HL-60/S4 treated with retinoic acid at 250 ng/mL for 4 days and 3 days (cell line): ENCODE results near the gene NCK2.

Experiments used
- in situ Hi-C: fragments of 300-500 bp; cut with MboI; formaldehyde crosslinking; loops from 2 replicates; pipeline ENCODE4 v1.7.0; 2022; ENCODE audit warnings: low sequenced_read_pairs

Gene NCK2

DNA sequence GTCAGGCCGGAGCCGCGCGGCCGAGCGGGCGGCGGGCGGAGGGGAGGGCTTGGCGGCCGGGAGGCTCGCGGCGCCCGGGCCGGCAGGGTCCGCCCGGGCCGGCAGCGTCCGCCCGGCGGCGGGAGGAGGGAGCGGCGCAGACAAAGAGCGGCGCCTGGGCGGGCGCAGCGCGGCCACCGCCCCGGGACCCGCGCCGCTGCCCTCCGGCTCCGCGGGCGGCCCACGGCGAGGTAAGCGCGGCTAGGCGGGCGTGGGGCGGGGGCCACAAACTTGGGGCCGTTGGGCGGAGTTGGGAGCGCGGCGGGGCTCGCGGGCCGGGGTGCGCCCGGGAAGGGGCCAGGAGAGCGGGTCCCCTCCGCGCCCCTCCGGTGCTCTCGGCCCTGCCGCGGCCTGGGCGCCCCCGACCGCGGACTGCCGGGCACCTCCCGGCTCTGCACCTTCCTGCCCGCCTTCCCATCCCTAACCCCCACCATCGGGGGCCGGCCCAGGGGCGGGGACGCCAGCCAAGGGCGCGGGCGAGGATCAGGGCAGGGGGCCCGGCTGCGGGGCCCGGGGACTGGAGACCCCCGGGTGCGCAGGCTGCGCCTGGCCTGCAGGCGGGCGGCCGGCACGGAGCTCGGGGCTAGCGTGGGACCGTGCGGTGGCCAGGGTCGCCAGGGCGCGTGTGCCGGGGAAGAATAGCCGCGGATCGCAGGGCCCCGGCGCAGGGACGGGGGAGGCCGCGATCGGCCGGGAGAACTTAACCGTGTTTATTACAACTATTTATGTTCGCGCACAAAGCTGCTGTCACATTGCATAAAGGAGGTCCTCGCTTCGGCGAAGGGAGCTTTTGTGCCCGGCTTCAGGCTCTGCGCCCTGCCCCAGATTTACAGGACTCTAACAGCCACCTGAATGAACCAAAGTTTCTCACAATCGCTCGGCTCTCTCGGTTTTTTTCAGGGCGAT, at the start of gene NCK2:
TSS of gene NCK2 (plus strand) at position 4 of the 945 bp plus-strand sequence. CDS start 110,152 bp downstream, outside the sequence.
- in situ Hi-C loops: no loop called here

DNA sequence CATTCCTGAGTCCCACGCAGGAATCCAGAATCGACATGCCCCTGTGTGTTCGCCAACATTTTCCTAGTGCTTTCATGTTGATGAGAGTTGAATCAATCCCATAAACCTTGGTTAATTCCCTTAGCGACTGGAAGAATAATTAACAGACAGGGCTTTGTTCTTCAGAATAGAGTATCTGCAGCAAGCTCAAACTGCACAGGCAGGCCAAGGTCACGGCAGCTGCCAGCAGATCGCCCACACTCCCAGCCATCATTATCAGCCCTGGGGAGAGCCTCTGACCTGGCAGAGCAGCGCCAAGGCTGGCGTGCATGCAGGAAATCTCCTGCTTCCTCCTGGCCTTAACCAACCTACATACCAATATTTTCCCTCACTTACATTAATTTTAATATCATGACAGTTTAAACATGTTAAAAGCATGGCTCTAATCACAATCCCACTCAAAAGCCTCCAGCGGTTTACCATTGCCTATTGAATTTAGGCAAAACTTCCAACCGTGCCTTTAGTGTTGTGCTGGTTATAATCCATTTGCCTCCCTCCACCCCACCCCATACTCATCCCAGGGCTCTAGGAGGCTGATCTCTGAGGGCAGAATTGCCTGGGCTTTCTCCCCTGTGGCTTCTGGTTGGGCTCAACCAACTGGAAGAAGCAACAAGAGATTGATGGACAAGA, 46.8 kb upstream of the NCK2 start:
- in situ Hi-C loops: no loop called here

DNA sequence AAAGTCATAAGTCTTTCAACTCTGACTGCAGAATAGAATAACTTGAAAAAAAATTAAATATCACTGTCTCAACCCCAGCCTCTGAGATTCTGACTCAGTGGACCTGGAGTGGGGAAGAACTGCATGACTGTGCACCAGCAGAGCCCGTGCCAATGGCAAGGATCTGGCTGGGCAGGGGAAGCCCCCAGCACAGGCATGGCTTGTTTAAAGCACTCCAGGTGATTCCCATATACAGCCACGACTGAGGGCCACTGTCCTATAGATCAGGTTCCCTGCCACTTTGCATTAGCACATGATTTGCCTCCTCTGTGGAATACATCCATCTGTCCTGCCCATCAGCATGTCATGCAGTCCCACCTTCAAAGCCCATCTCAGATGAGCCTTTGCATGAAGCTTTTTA, 45.9 kb upstream of the NCK2 start:
- in situ Hi-C loops: no loop called here

DNA sequence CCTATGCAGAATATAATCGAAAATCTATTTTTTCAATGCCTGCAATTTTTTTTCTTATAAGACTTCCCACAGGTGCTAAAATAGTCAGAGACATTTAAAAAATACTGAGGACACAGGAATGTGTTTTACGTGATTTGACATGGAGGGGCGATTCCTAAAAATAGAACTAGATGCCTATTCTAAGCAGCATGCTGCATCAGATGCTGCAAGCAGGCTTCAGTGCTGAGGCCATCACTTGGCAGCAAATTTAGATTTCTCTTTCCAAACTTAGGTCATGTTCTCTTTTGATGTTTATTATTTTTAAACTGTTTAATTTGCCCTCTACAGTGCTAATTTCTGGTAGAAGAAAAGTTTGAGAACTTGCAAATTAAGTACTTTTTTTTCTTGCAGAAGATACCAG, 43.7 kb upstream of the NCK2 start:
- in situ Hi-C loops: no loop called here

DNA sequence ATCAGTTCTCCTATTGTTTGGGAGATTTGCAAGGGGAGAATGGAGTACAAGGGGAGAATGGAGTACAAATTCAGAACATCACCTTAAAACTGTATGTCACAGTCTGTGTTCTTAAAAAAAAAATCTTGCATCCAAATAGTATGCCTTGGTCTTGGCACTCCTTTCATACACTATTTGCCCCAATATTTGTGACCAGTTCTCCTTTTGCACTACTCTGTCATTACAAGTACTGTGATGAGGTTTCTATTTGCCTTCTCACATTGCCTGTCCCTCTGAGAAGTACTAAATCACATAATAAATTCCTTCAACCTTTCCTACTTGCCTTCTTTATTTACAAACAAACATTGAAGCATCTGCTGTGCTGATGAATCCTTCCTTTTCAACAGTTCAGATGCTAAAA, 36.0 kb upstream of the NCK2 start:
- in situ Hi-C loops: no loop called here

DNA sequence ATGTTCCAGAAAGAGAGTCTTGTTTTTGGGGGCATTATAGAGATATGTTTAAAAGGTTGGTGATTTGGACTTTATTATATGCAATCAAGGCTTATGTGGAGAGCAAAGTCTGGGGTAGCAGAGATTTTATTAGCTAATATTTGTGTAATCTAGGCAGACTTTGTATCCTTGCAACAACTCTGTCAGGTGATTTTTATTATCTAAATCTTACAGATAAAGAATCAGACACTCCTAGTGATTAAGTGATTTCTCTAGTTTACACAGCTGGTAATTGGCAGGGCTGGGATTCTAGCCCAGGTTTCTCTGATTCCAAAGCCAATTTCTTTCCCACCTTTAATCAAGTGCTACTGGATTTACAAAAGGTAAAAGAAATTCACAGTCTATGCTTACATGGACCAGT, 33.3 kb upstream of the NCK2 start:
- in situ Hi-C loops: no loop called here

DNA sequence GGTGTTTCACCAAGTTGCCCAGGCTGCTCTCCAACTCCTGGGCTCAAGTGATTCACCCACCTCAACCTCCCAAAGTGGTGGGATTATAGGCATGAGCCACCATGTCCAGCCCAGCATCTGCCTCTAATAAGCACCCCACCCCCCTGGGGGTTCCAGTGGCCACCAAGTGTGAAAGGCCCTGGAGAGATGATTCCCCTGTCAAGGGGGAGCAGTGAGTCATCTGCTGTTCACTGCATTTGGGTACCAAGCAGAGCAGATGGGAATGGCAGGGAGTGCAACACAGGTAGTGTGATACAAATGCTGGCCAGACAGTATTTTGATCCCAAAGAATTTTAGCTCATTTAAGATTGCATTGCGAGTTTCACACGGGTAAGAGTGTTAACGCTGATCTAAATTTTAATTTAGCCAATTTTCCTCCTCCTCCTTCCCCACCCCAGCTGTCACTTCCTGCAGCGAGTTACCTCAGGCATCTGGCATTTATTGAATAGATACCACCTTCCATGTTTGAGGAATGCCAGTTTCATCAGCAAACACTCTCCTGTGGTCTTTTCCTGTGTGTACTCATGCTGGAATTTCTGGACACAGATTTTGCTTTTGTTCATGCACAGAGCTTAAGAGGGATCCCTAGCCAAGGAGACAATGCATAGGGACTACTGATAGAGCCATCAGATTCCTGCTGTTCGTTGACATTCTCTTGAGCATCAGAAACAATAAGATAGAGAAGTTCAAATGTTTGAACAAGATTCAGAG, 32.4 kb upstream of the NCK2 start:
- in situ Hi-C loops: no loop called here

DNA sequence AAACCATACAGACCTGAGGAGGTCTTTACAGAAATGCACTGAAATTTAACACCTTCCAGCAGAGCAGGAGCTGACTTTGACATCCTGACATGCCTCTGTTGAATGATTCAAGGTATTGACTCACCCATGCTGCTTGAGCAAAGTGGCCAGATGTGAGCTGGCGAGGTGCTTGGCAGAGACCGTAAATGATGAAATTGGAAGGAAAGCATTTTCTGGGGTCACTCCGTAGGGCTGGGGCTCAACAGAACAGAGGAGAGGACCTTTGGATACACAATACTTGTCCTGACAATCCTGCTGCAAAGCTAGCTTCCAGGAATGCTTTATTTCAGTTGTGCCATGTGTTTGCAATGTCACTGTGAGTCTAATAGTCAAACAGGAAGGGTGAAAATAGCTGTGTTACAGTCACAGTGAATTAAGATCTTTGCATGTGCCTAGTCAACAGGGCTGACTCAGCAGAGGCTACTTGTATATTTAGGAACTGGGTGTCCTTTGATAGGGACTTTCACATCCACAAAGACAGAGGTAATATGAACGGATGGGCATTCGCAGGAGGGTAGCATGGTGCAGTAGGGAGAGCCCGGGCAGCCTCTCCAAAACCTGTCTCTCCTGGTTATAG, 31.6 kb upstream of the NCK2 start:
- in situ Hi-C loops: no loop called here

DNA sequence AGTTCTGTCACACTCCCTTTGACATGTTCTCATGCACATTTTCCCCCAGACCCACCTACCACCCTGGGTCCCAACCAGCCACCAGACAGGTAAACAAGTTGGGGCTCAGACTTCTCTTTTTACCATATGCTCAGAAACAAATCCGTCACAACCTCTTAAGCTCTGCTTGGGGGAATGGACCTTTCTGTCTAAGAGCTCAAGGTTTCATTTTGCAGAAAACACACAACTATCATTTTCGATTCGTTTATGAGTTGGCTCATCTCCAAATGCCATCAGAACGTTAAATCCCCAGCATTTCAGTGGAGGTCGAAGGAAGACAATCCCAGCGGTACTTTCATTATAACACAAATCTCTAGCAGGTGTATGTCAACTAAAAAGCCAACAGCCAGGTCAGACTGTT, 30.6 kb upstream of the NCK2 start:
- in situ Hi-C loops: no loop called here

DNA sequence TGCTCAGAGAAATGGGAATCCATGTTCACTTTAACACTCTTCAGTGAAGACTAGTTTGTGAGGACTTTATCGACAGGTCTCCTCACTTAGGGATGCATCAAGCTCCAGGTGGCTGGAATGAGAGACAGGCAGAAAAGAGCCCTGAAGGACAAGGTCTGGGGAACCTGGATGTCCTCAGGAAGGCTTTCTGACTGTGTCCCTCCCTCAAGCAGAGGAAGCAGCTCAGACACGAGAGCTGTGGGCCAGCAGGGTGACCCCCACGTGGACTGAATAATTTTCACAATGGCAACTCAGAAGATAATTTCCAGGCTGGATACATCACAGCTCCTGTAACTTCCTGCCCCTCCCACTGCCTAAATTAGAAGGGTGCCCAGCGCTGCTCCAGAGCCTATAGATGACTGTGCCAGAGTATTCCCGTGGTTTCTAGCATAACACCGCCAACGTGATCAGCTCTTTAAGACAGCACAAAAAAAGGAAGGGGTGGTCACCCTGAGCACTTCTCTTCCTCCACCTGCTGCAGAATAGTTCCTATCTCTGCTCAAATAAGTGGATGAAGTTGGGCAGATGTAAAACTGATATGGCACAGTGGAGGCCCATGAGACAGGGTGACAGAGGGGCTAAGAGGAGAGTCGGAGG, 25.7 kb upstream of the NCK2 start:
- in situ Hi-C loops: no loop called here

DNA sequence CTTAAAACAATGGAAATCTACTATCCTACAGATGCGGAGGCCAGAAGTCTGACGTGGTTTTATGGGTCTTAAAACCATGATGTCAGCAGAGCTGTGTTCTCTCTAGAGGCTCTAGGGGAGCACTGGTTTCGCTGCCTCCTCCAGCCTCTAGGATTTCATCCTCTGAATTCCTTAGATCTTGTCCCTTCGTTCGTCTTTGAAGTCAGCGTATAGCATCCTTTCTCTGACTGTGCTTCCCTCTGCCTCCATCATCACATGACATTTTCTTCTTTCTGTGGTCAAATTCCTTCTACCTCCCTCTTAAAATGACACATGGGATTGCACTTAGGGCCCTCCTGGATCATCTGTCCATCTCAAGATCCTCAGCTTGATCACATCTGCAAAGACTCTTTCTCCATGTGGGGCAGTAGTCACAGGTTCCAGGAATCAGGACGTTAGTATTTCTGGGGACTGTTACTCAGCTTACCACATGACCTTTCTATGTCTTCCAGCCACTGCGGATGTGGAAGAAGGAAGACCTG, 22.7 kb upstream of the NCK2 start:
- in situ Hi-C loops: no loop called here

DNA sequence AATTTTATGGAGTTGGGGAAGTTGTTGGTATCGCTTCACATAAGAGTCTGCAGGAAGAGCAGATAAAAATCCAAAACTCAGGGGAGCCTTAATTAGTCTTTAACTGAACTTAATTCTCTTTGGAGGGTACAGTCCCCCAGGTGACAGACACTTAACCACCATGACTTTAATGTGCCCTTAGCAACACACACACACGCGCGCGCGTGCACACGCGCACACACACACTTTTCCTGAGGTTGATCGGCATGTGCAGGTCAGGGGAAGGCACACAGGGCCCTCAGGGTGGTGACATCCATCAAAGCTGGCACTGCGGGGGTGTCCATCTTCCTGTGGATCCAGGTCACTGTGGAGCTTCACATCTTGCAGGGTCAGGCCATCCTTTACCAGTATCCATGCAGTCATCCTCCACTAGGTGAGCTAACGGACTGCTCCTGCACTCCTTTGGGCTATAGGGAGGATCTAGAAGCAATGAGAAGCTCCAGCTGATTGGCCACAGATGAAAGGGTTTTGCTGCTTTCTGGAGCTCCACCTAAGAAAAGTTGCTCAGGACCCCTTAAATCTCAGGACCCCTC, 21.9 kb upstream of the NCK2 start:
- in situ Hi-C loops: no loop called here

DNA sequence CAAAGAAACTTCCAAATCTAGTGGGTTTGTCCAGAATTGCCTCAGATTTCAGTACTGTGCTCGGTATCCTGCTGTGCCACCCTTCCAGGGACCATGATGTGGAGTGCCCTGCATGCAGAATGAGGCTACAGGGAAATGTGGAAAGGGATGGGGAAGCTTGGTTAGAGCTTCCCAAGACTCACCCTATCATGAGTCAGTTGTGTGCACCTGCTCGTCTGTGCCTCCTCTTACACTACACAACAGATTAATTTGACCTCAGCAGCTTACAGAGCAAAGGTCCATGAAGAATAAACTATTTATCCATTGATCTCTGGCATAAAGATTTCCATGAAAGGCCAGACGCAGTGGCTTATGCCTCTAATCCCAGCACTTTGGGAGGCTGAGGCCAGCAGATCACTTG, 21.3 kb upstream of the NCK2 start:
- in situ Hi-C loops: no loop called here

DNA sequence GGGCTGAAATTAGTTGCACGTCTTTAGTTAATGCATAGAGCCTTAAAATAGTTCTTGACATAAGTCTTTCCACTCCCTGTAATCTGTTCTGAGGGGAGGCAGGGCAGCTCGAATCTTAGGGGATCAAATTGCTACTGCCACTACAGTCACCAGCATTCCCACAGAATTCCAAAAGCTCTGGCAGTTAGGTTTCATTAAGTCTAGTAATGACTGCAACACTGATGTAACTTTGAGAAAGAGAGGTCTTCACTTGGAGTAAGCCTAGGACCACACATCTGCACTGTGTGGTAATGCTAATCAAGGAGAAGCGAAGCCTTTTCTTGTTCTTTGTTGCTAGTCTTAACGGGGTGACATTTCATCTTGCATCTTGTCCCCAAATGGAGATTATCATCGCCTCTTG, 19.3 kb upstream of the NCK2 start:
- in situ Hi-C loops: no loop called here

DNA sequence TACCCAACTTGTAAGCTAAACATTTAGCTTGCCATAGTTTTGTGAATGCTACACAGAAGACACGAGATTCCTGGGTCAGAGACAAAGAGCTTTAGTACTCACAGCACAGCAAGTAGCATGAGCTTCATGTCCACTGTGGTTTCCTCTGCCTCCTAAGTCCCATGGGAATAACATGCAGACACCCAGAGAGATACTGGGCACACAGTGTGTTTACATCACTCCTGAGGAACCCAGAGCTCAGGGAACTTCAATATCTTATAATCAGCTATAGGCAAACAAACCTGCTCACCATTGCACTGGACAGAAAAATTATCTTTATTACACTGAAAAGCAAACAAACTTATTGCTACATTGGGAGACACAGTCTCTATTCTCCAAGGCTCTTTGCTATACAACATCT, 14.5 kb upstream of the NCK2 start:
- in situ Hi-C loops: no loop called here

DNA sequence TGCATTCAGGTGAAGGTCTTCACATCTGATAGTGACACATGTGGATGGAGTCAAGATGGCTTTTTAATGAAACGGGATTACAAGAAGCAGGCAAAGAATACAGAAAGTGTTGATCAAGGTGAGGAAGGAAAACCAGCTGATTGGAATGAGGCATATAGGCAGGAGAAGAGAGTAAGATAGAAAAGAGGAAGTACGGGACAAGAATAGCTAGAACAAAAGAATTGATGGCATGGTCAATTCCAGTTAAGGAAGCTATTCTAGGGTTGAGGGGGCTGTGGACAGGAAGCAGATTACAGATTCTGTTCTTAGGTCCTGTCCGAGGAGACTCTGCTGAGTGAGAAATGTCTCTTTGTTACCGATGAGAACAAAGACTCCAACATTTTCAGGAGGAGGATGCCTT, 13.2 kb upstream of the NCK2 start:
- in situ Hi-C loops: no loop called here

DNA sequence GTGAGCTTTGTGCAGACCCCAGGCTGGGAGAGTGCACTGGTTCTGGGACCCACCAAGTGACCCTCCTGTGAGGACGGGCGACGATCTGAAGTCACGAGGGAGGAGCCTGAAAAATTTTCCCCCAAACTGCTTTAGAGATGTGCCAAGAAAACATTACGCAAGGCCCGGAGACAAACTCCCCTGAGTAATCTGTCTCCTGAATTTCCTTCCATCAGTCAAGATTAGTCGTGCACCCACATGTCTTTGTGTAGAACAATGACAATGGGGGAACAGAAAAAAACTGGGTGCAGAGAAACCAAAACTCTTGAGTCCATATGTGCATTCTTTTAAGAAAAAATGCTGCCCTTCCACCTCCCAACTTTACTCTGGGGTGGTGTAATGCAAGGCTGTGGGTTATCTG, 12.6 kb upstream of the NCK2 start:
- in situ Hi-C loops: no loop called here

DNA sequence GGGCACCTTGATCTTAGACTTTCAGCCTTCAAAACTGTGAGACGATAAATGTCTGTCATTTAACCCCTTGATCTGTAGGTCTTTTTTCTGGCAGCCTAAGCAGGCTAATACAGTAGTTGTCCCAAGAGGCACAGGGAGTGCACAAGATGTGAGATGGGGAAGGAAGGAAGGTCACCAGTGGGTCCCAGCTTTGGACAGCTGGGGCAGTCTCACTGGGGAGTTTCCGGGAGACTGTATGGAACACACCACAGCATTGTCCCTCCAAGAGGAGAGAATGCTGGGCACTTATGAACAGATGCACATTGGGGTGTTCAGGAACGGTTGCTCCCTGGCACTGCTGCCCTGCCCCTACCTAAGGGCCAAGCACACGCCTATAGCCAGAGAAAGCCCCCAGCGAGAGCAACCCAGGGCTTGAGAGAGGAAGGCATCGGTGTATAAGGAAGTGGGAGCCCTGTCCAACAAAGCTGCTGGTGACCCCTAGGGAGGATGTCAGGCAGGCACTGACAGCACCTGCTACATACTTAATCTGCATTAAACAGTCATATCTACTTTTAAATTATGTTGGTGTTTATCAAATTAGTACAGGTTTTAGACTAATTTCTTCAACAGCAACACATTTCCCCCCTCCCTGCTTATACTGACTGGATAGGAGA, 11.6 kb upstream of the NCK2 start:
- in situ Hi-C loops: no loop called here

DNA sequence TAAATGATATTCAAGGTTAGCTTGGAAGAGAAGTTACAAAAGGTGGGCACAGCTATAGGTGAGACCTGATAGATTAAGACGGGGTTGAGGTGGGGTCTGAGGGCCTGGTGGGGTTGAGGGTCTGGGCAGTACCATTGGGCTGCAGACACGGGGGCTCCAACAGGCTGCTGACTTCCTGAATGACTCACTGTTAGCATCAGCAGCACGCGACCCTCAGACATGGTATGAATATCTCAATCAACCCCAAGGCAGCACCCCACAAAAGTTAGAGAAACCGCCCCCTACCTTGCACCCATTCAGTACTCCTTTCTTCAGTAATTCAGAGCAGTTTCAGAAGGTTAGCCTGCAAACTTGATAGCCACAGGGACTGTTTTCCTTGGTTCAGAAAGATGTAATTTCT, 10.8 kb upstream of the NCK2 start:
- in situ Hi-C loops: no loop called here
